B cell (primary cell): ENCODE results near the gene MRPS23. TPM values are rescaled to one million over a fixed set of nuclear protein-coding genes. Genes with fewer than 3 reads are reported as not detected.

Source experiments
- ATAC-seq: fragments of 200-7000 bp; cut with Tn5 transposase; one replicate; pipeline ENCODE4 v1.10.0; 2021; ENCODE audit warnings: low read depth, mild to moderate bottlenecking, moderate number of reproducible peaks, moderate library complexity
- CTCF ChIA-PET: fragments of 350-600 bp; sonication (Branson Sonifier 250); formaldehyde crosslinking; loops from one replicate; lab custom pipeline; 2021; ENCODE audit warnings: antibody characterized with exemption, inconsistent platforms; lab: Charles Lee
- POLR2A ChIA-PET: fragments of 350-600 bp; sonication (Branson Sonifier 250); formaldehyde crosslinking; loops from one replicate; lab custom pipeline; 2021; ENCODE audit warnings: antibody characterized with exemption; lab: Charles Lee
- DNase-seq: peaks from one replicate; pipeline ENCODE4 v3.0.0; 2013
- H2AFZ ChIP-seq: 2 replicates; pipeline ENCODE4 v1.6.1; 2012; ENCODE audit warnings: mild to moderate bottlenecking, low read depth, low read length; ENCODE audit not compliant: insufficient read depth, poor library complexity, severe bottlenecking
- H3K27ac ChIP-seq, 2 donors: 1 replicate in 1 of 2; 2 replicates in 1 of 2; pipeline ENCODE4 v1.5.1; 2012 to 2013; ENCODE audit warnings: low read length in 2 of 2, mild to moderate bottlenecking in 2 of 2, moderate library complexity in 1 of 2
- H3K27me3 ChIP-seq, 4 experiments: fragments of 200-600 bp in 1 of 4; sonication (generic) in 1 of 4; replicated peaks in 1 of 4; 1 replicate in 2 of 4; 2 replicates in 2 of 4; pipeline versions ENCODE4 v1.6.1 to v1.7.0; 2013 to 2016; ENCODE audit warnings: low read length in 3 of 4, mild to moderate bottlenecking in 2 of 4, mixed read lengths in 1 of 4, moderate library complexity in 1 of 4; ENCODE audit not compliant: insufficient read depth in 4 of 4, control insufficient read depth in 3 of 4; ENCODE audit errors: control extremely low read depth in 1 of 4
- H3K36me3 ChIP-seq, 2 experiments: replicated peaks in 1 of 2; 1 replicate in 1 of 2; 2 replicates in 1 of 2; pipeline versions ENCODE4 v1.6.1 to v1.7.1; 2013; ENCODE audit warnings: low read length in 1 of 2; ENCODE audit not compliant: insufficient read depth in 2 of 2, control insufficient read depth in 1 of 2; ENCODE audit errors: control extremely low read depth in 1 of 2, extremely low read depth in 1 of 2
- H3K4me1 ChIP-seq, 2 donors: fragments of 200-600 bp in 1 of 2; sonication (generic) in 1 of 2; 1 replicate in 1 of 2; 2 replicates in 1 of 2; pipeline versions ENCODE4 v1.5.1 to v1.6.1; 2013 to 2017; ENCODE audit warnings: low read length in 2 of 2; ENCODE audit not compliant: control insufficient read depth in 2 of 2, insufficient read depth in 2 of 2
- H3K4me2 ChIP-seq: replicated peaks from 2 replicates; pipeline ENCODE3; 2012; ENCODE audit warnings: mild to moderate bottlenecking, low read depth, low read length; ENCODE audit not compliant: poor library complexity, severe bottlenecking
- H3K4me3 ChIP-seq, 5 experiments: fragments of 200-600 bp in 1 of 5; sonication (generic) in 1 of 5; 1 replicate in 3 of 5; 2 replicates in 2 of 5; pipeline versions ENCODE4 v1.5.1 to v1.7.0; 2011 to 2016; ENCODE audit warnings: low read length in 4 of 5, mild to moderate bottlenecking in 4 of 5, low read depth in 2 of 5, control low read depth in 1 of 5, moderate library complexity in 1 of 5; ENCODE audit not compliant: insufficient read depth in 1 of 5; ENCODE audit errors: control extremely low read depth in 1 of 5, extremely low read depth in 1 of 5
- H3K79me2 ChIP-seq: fragments of 200-600 bp; sonication (generic); one replicate; pipeline ENCODE4 v1.6.0; 2016; ENCODE audit warnings: low read length; ENCODE audit not compliant: control insufficient read depth, insufficient read depth
- H3K9ac ChIP-seq: fragments of 200-600 bp; sonication (generic); 2 replicates; pipeline ENCODE4 v1.6.1; 2017; ENCODE audit warnings: mild to moderate bottlenecking, low read length, moderate library complexity
- H3K9me3 ChIP-seq, 3 donors: one replicate each; pipeline versions ENCODE4 v1.6.1 to v1.7.1; 2013; ENCODE audit warnings: low read length in 2 of 3; ENCODE audit not compliant: control insufficient read depth in 2 of 3, insufficient read depth in 1 of 3; ENCODE audit errors: control extremely low read depth in 1 of 3
- H4K20me1 ChIP-seq: 2 replicates; pipeline ENCODE4 v1.6.0; 2012; ENCODE audit warnings: mild to moderate bottlenecking, low read length; ENCODE audit not compliant: insufficient read depth, control insufficient read depth, poor library complexity, severe bottlenecking
- H3K27ac Mint-ChIP-seq: one replicate; pipeline ENCODE4 v1.8.0; 2021; ENCODE audit warnings: mixed read lengths
- H3K27me3 Mint-ChIP-seq: one replicate; pipeline ENCODE4 v1.8.0; 2021; ENCODE audit warnings: mixed read lengths
- H3K4me1 Mint-ChIP-seq: one replicate; pipeline ENCODE4 v1.8.0; 2021; ENCODE audit warnings: mixed read lengths
- H3K4me3 Mint-ChIP-seq: one replicate; pipeline ENCODE4 v1.8.0; 2021; ENCODE audit warnings: mixed read lengths
- H3K9me3 Mint-ChIP-seq: one replicate; pipeline ENCODE4 v1.8.0; 2022; ENCODE audit warnings: mixed read lengths; ENCODE audit not compliant: insufficient read depth
- EZH2 ChIP-seq: IDR thresholded peaks from 2 replicates; pipeline ENCODE4 v1.6.1; 2012; ENCODE audit warnings: borderline replicate concordance, low read depth, mild to moderate bottlenecking, moderate library complexity, low read length; ENCODE audit not compliant: insufficient read depth, poor library complexity, severe bottlenecking
- whole genome bisulfite sequencing: methylation state at CpG from one replicate; pipeline ENCODE4 v1.1.5; 2013; ENCODE audit warnings: missing lambda C conversion rate; ENCODE audit not compliant: insufficient coverage; 5-methylcytosine and 5-hydroxymethylcytosine counted together
- intact Hi-C: fragments of 100-400 bp; cut with micrococcal nuclease; formaldehyde crosslinking; loops from one replicate; pipeline ENCODE4 v1.10.0; 2022
- polyA plus RNA-seq: library from polyadenylated mRNA; depleted of rRNA; stranded (reverse); fragments of >200 nt; gene quantifications from 2 replicates; pipeline ENCODE4 v1.2.3, GENCODE V29; 2012
- total RNA-seq, 2 donors: library from RNA; stranded (reverse); fragments of 120-200 nt in 1 of 2; gene quantifications; 1 replicate in 1 of 2; 2 replicates in 1 of 2; pipeline versions ENCODE4 v1.2.3 to v1.2.4, GENCODE V29; 2013 to 2022
- TF ChIP-seq, protein P1 (sequence below): fragments of 200-600 bp; IDR thresholded peaks from one replicate; pipeline ENCODE4 v1.8.0; 2022; ENCODE audit warnings: antibody characterized with exemption, mild to moderate bottlenecking

MRPS23 gene
- total and polyA plus RNA-seq, 2 donors (not counting 1 experiment from before 2014, with no cell fraction given): 10.3 to 25.4 TPM

DNA sequence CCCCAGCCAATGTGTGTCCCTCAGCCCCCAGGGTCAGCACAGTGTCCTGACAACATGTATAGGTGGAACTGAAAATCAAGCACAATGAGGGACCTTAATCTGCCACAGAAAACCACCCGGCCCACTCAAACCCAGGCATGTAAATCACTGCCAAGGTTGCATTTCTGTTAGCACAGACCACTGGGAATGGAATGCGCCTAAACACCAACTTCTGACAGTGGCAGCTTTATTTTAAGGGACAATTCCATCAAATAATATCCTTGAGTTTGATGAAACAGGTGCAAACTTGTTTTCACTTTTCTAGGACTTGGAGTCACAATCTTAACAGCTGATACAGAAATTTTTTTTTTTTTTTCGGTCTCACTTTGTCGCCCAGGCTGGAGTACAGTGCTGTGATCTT lies 37.3 kb upstream of the MRPS23 start:
- Histone ChIP-seq H4K20me1 (no peaks in the 10 kb centered on the region), H3K9me3 (no peaks in the 10 kb centered on the region), H3K27ac (no peak overlapping the region), H3K36me3 (no peaks in the 10 kb centered on the region), H3K4me3 (no peak overlapping the region), H3K4me1 (no peaks in the 10 kb centered on the region), H2AFZ (no peak overlapping the region), H3K9ac (no peak overlapping the region), H3K4me2 (no peak overlapping the region), H3K79me2 (no peaks in the 10 kb centered on the region), H3K27me3 (peaks cover 0 to 23% (median 6%) of the 10 kb centered on the region in 4 experiments)
- DNase-seq (no peak), ATAC-seq (no peak)
- H3K27ac Mint-ChIP-seq: no peak overlapping the region
- POLR2A ChIA-PET: interaction anchor here (0.6 kb wide), 1 partner anchor 18 kb away, joined by 3 read pairs; no protein-coding TSS in a partner anchor
- H3K4me3 Mint-ChIP-seq: no peak overlapping the region
- H3K4me1 Mint-ChIP-seq: no peaks in the 10 kb centered on the region
- no peaks in the 10 kb centered on the region for H3K9me3 Mint-ChIP-seq
- 60% methylated on average over 1 of the region's 4 CpGs for WGBS
- TF ChIP-seq, protein P1, sequence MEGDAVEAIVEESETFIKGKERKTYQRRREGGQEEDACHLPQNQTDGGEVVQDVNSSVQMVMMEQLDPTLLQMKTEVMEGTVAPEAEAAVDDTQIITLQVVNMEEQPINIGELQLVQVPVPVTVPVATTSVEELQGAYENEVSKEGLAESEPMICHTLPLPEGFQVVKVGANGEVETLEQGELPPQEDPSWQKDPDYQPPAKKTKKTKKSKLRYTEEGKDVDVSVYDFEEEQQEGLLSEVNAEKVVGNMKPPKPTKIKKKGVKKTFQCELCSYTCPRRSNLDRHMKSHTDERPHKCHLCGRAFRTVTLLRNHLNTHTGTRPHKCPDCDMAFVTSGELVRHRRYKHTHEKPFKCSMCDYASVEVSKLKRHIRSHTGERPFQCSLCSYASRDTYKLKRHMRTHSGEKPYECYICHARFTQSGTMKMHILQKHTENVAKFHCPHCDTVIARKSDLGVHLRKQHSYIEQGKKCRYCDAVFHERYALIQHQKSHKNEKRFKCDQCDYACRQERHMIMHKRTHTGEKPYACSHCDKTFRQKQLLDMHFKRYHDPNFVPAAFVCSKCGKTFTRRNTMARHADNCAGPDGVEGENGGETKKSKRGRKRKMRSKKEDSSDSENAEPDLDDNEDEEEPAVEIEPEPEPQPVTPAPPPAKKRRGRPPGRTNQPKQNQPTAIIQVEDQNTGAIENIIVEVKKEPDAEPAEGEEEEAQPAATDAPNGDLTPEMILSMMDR: no peak
- no peak for TF ChIP-seq EZH2
- CTCF ChIA-PET: interaction anchor here (0.7 to 10.5 kb wide), 2 partner anchors 109 to 158 kb away, joined by 3 to 214 read pairs; partner anchors contain the start of gene VEZF1
- intact Hi-C loops: no loop called here
- peaks cover 25% of the 10 kb centered on the region for H3K27me3 Mint-ChIP-seq

DNA sequence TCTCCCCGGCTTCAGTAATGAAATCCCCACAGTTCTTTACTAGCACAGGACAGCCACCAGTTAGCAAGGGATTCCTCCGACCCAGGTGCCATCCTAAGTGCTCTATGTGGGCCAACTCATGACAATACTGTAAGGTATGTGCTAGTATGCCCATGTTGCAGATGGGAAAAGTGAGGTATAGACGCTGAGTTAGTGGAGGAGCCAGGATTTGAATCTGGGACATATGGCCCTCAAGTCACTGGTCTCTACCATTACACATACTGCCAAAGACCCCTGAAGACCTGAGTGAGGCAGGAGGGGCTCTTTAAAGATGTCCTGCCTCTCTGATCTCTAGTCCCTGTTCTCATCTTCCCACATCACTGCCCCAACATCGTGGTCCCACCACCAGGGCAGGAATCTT lies 36.2 kb upstream of the MRPS23 start:
- no peaks in the 10 kb centered on the region for H3K9me3 Mint-ChIP-seq
- no peaks in the 10 kb centered on the region for H3K4me1 Mint-ChIP-seq
- Histone ChIP-seq H3K4me1 (no peaks in the 10 kb centered on the region), H2AFZ (no peak overlapping the region), H3K9me3 (no peaks in the 10 kb centered on the region), H3K27me3 (peaks cover 0 to 12% (median 3%) of the 10 kb centered on the region in 4 experiments), H3K36me3 (no peaks in the 10 kb centered on the region), H4K20me1 (no peaks in the 10 kb centered on the region), H3K79me2 (no peaks in the 10 kb centered on the region), H3K27ac (no peak overlapping the region), H3K4me2 (no peak overlapping the region), H3K4me3 (no peak overlapping the region), H3K9ac (no peak overlapping the region)
- intact Hi-C loops: no loop called here
- H3K4me3 Mint-ChIP-seq: no peak overlapping the region
- peaks cover 15% of the 10 kb centered on the region for H3K27me3 Mint-ChIP-seq
- CTCF ChIA-PET: interaction anchor here (1.0 to 10.5 kb wide), 2 partner anchors 18 to 110 kb away, joined by 3 to 214 read pairs; partner anchors contain the start of gene VEZF1
- POLR2A ChIA-PET: no interaction called here
- no peak for ATAC-seq
- WGBS: 85% methylated on average over 2 of the region's 4 CpGs
- DNase-seq: no peak
- H3K27ac Mint-ChIP-seq: no peak overlapping the region
- TF ChIP-seq, protein P1: no peak
- no peak for TF ChIP-seq EZH2
